SHP77 (cell line): ENCODE measurements around the gene OR51A4.
"Not testable (repeated sequence)": the region's sequence is repeated elsewhere in the genome, so short reads cannot be mapped to it uniquely, and the experiment has no call there.

Experiments used
- DNase-seq, 2 experiments: peaks; one replicate each; lab custom pipeline; 2025; lab: John Stamatoyannopoulos, UW

The OR51A4 gene

GRCh38 chr11:4947505-4947904, at the start of gene OR51A4:
OR51A4 (minus strand) TSS chr11:4947605; CDS start chr11:4947100, 505 bp downstream.
- no peak for DNase-seq

GRCh38 chr11:4994551-4994950, 47.1 kb upstream of the OR51A4 start, which contains the start of gene OR51L1:
OR51L1 (plus strand) TSS chr11:4994851; CDS start chr11:4998983, 4,132 bp downstream.
- no peak for DNase-seq

GRCh38 chr11:4991060-4991459, 43.7 kb upstream of the OR51A4 start:
- no peak for DNase-seq

- DNase-seq: no peak
Measured at GRCh38 chr11:4983841-4984240, 36.4 kb upstream of the OR51A4 start.

GRCh38 chr11:4982678-4983077, 35.3 kb upstream of the OR51A4 start:
- no peak for DNase-seq

- no peak for DNase-seq
Measured at GRCh38 chr11:4979036-4979435, 31.6 kb upstream of the OR51A4 start.

- no peak for DNase-seq
Measured at GRCh38 chr11:4975436-4975835, 28.0 kb upstream of the OR51A4 start.

- no peak for DNase-seq
Measured at GRCh38 chr11:4962816-4963215, 15.4 kb upstream of the OR51A4 start.

- peak in 1 of 2 experiments; percentile 6 for DNase-seq
Measured at GRCh38 chr11:4960877-4961276, 13.5 kb upstream of the OR51A4 start.

- DNase-seq: no peak
Measured at GRCh38 chr11:4957396-4957795, 10.0 kb upstream of the OR51A4 start.

GRCh38 chr11:4955613-4956012, 8.2 kb upstream of the OR51A4 start, which contains the start of gene OR51A2:
OR51A2 (minus strand) TSS chr11:4955713; CDS start chr11:4955713, 0 bp downstream.
- not testable (repeated sequence) for DNase-seq

GRCh38 chr11:4936745-4937144, 10.7 kb downstream of the OR51A4 start:
- DNase-seq: no peak

- no peak for DNase-seq
Measured at GRCh38 chr11:4932751-4933150, 14.7 kb downstream of the OR51A4 start.

- DNase-seq: no peak
Measured at GRCh38 chr11:4926608-4927007, 20.8 kb downstream of the OR51A4 start.

- no peak for DNase-seq
Measured at GRCh38 chr11:4924239-4924638, 23.2 kb downstream of the OR51A4 start, which contains the start of gene OR51G1. OR51G1 (minus strand) TSS chr11:4924339; CDS start chr11:4924339, 0 bp downstream.

- no peak for DNase-seq
Measured at GRCh38 chr11:4922304-4922703, 25.1 kb downstream of the OR51A4 start.

- no peak for DNase-seq
Measured at GRCh38 chr11:4921796-4922195, 25.6 kb downstream of the OR51A4 start.

GRCh38 chr11:4919250-4919649, 28.2 kb downstream of the OR51A4 start, which contains the start of gene OR51G2:
OR51G2 (minus strand) TSS chr11:4919350; CDS start chr11:4915663, 3,687 bp downstream.
- DNase-seq: no peak

GRCh38 chr11:4916581-4916980, 30.8 kb downstream of the OR51A4 start:
- no peak for DNase-seq

- DNase-seq: no peak
Measured at GRCh38 chr11:4903484-4903883, 43.9 kb downstream of the OR51A4 start, which contains the start of gene OR51A7. OR51A7 (plus strand) TSS chr11:4903783; CDS start chr11:4907370, 3,587 bp downstream.
